Hippocampal formation (tissue), 2 donors: Measurements from ENCODE around the gene CSH1.
A peak's percentile ranks its signal among the peaks of the same experiment; 100 is the strongest.
"Not testable (repeated sequence)": the region's sequence is repeated elsewhere in the genome, so short reads cannot be mapped to it uniquely, and the experiment has no call there.

ENCODE experiments used
- DNase-seq, 2 donors: peaks; one replicate each; lab custom pipeline; 2025; lab: John Stamatoyannopoulos, UW

Gene CSH1

GRCh38 chr17:63904796-63905195 lies 8.4 kb upstream of the CSH1 start:
- not testable (repeated sequence) for DNase-seq

GRCh38 chr17:63903787-63904201 lies 7.4 kb upstream of the CSH1 start:
- DNase-seq: not testable (repeated sequence)

- DNase-seq: not testable (repeated sequence)
Observed at GRCh38 chr17:63901971-63902370, 5.6 kb upstream of the CSH1 start.

GRCh38 chr17:63898899-63899798 lies 2.8 kb upstream of the CSH1 start:
- not testable (repeated sequence) for DNase-seq

- DNase-seq: not testable (repeated sequence)
Observed at GRCh38 chr17:63894821-63895220, 1.6 kb downstream of the CSH1 start.

- not testable (repeated sequence) for DNase-seq
Observed at GRCh38 chr17:63894021-63894420, 2.4 kb downstream of the CSH1 start.

GRCh38 chr17:63892316-63893037 lies 3.9 kb downstream of the CSH1 start:
- not testable (repeated sequence) for DNase-seq

- DNase-seq: peak in 1 of 2 donors; percentile 3
Observed at GRCh38 chr17:63889026-63889848, 7.1 kb downstream of the CSH1 start.

- not testable (repeated sequence) for DNase-seq
Observed at GRCh38 chr17:63885119-63885518, 11.3 kb downstream of the CSH1 start.

- DNase-seq: not testable (repeated sequence)
Observed at GRCh38 chr17:63882626-63883126, 13.7 kb downstream of the CSH1 start.

GRCh38 chr17:63881935-63882601 lies 14.3 kb downstream of the CSH1 start, which contains the start of gene GH2:
Gene GH2 (minus strand): TSS chr17:63881944. CDS start chr17:63881801, 143 bp downstream.
- no peak for DNase-seq

- not testable (repeated sequence) for DNase-seq
Observed at GRCh38 chr17:63881337-63881736, 15.0 kb downstream of the CSH1 start.

GRCh38 chr17:63880706-63881105 lies 15.7 kb downstream of the CSH1 start:
- no peak for DNase-seq

- not testable (repeated sequence) for DNase-seq
Observed at GRCh38 chr17:63878413-63878812, 18.0 kb downstream of the CSH1 start.

GRCh38 chr17:63874693-63875092 lies 21.7 kb downstream of the CSH1 start:
- not testable (repeated sequence) for DNase-seq

- DNase-seq: not testable (repeated sequence)
Observed at GRCh38 chr17:63874061-63874626, 22.2 kb downstream of the CSH1 start.

GRCh38 chr17:63873577-63873976 lies 22.8 kb downstream of the CSH1 start, which contains the start of gene CSH2:
Gene CSH2 (minus strand): TSS chr17:63873677. CDS start chr17:63873614, 63 bp downstream.
- not testable (repeated sequence) for DNase-seq

GRCh38 chr17:63871646-63872365 lies 24.6 kb downstream of the CSH1 start:
- DNase-seq: not testable (repeated sequence)

- not testable (repeated sequence) for DNase-seq
Observed at GRCh38 chr17:63870292-63870665, 26.1 kb downstream of the CSH1 start.
